Parathyroid adenoma (tissue), 2 donors: ENCODE measurements around the gene INTS15.

Experiments used
- H2AFZ ChIP-seq: fragments of 300-600 bp; sonication (generic); one replicate; pipeline ENCODE4 v1.7.0; 2017; ENCODE audit warnings: antibody characterized with exemption, mild to moderate bottlenecking
- H3K27ac ChIP-seq: fragments of 300-600 bp; sonication (generic); one replicate; pipeline ENCODE4 v1.7.0; 2017
- H3K27me3 ChIP-seq: fragments of 300-600 bp; sonication (generic); one replicate; pipeline ENCODE4 v1.7.0; 2017; ENCODE audit warnings: low read length; ENCODE audit not compliant: control insufficient read depth, insufficient read depth
- H3K36me3 ChIP-seq: fragments of 300-600 bp; sonication (generic); one replicate; pipeline ENCODE4 v1.7.0; 2017; ENCODE audit warnings: low read length; ENCODE audit not compliant: control insufficient read depth, insufficient read depth
- H3K4me1 ChIP-seq: fragments of 300-600 bp; sonication (generic); one replicate; pipeline ENCODE4 v1.7.0; 2017; ENCODE audit warnings: control low read depth
- H3K4me2 ChIP-seq: fragments of 300-600 bp; sonication (generic); one replicate; pipeline ENCODE4 v1.7.0; 2017; ENCODE audit warnings: low read length
- H3K4me3 ChIP-seq: fragments of 300-600 bp; sonication (generic); one replicate; pipeline ENCODE4 v1.7.0; 2017; ENCODE audit warnings: low read depth, low read length
- H3K79me2 ChIP-seq: fragments of 300-600 bp; sonication (generic); one replicate; pipeline ENCODE4 v1.7.0; 2017; ENCODE audit warnings: control low read depth
- H3K9ac ChIP-seq: fragments of 300-600 bp; sonication (generic); one replicate; pipeline ENCODE4 v1.7.0; 2017; ENCODE audit warnings: mild to moderate bottlenecking
- H3K9me3 ChIP-seq: fragments of 300-600 bp; sonication (generic); one replicate; pipeline ENCODE4 v1.7.0; 2017; ENCODE audit warnings: low read length; ENCODE audit not compliant: control insufficient read depth
- TF ChIP-seq, protein P1 (sequence below): fragments of 300-600 bp; sonication (generic); IDR thresholded peaks from one replicate; pipeline ENCODE4 v1.7.0; 2017; ENCODE audit warnings: antibody characterized with exemption, mild to moderate bottlenecking
- donor health status: primary hyperparathyroidism.

INTS15 gene

DNA sequence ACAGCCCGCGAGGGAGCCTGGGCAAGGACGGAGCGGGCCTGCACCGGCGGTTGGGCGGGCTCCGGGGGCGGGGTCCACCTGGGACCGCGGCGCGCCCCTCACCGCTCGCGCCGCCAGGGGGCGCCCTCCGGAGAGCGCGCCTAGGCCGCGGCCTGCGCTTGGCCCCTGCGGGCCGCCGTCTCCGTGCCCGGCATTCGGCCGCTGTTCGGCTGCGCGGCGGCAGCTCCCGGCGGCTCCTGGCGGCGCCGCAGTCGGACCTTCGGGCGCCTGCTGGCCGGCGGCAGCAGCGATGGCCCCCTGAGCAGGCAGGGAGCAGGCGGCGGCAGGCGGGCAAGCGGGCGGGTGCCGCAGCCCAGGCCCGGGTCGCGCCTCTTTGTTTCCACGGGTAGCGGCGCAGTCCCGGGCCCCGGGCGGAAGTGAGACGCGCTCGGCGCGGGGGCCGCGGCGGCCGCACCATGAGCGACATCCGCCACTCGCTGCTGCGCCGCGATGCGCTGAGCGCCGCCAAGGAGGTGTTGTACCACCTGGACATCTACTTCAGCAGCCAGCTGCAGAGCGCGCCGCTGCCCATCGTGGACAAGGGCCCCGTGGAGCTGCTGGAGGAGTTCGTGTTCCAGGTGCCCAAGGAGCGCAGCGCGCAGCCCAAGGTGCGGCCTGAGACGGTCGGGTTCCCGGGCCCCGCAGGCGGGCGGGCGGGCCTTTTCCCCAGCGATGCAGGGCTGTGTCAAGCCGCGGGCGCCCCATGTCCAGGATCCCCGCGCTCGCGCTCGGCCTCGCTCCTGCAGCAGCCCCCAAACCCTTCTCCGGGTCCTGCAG, at the start of gene INTS15:
INTS15 (plus strand) TSS at position 193 of the 816 bp plus-strand sequence; CDS start at position 456, 263 bp downstream.
- Histone ChIP-seq H3K9ac (no peak within 1 kb of the TSS), H3K9me3 (no peaks in the 10 kb centered on the region), H3K4me3 (peak within 1 kb of the TSS; percentile 89), H3K4me2 (peak within 1 kb of the TSS; percentile 100), H3K79me2 (peaks cover 3% of the 10 kb centered on the region), H3K36me3 (no peaks in the 10 kb centered on the region), H3K27ac (peak within 1 kb of the TSS; percentile 45), H3K4me1 (peaks cover 3% of the 10 kb centered on the region), H2AFZ (peak within 1 kb of the TSS; percentile 92), H3K27me3 (no peaks in the 10 kb centered on the region)
- TF ChIP-seq, protein P1, sequence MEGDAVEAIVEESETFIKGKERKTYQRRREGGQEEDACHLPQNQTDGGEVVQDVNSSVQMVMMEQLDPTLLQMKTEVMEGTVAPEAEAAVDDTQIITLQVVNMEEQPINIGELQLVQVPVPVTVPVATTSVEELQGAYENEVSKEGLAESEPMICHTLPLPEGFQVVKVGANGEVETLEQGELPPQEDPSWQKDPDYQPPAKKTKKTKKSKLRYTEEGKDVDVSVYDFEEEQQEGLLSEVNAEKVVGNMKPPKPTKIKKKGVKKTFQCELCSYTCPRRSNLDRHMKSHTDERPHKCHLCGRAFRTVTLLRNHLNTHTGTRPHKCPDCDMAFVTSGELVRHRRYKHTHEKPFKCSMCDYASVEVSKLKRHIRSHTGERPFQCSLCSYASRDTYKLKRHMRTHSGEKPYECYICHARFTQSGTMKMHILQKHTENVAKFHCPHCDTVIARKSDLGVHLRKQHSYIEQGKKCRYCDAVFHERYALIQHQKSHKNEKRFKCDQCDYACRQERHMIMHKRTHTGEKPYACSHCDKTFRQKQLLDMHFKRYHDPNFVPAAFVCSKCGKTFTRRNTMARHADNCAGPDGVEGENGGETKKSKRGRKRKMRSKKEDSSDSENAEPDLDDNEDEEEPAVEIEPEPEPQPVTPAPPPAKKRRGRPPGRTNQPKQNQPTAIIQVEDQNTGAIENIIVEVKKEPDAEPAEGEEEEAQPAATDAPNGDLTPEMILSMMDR: peak; percentile 51

DNA sequence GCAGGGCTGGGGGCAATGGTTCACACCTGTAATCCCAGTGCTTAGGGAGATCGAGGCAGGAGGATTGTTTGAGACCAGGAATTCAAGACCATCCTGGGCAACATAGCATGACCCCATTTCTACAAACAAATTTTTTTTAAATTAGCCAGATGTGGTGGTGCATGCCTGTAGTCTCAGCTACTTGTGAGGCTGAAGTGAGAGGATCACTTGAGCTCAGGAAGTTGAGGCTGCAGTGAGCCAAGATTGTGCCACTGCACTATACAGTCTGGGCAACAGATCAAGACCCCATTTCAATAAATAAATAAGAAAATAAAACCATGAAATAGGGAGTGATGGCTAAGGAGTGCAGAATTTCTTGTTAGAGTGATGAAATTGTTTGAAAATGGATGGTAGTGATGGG, 47.5 kb upstream of the INTS15 start:
- Histone ChIP-seq H3K4me1 (no peaks in the 10 kb centered on the region), H3K36me3 (no peaks in the 10 kb centered on the region), H3K79me2 (no peaks in the 10 kb centered on the region), H3K4me2 (no peak overlapping the region), H3K9me3 (no peaks in the 10 kb centered on the region), H3K27ac (no peak overlapping the region), H2AFZ (no peak overlapping the region), H3K4me3 (no peak overlapping the region), H3K9ac (no peak overlapping the region), H3K27me3 (no peaks in the 10 kb centered on the region)
- TF ChIP-seq, protein P1: no peak

DNA sequence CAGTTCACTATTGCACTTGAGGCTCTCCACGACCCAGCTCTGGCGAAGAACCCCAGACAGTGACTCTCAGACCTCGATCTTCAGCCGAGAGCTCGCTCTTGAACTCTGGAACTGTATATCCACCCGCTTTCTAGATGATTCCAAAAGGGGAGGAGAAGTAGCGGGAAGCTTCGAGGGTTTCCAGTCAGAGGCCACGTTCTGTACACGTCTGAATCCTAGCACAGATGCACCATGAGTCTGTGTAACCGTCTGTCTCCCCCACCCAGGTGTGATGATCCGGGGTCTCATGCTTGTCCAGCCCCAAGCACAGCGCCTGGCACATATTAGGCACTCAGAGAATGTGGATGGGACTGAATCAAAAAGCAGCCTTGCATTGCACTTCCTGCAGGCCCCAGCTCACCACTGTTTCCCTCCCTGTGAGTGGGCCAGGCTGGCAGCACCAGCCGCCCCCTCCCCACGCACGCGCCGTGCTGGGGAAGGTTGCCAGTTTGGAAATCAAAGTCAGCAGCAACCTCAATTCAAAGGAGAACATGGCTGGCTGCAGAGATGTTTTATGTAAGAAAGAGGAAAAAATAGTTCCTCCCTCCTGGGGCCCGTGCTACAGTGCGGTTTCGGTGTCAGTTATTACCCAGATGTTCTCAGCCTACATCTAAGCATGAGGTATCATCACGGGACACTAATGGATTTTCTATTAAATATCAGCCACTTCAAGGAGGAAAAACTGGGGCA, 44.3 kb upstream of the INTS15 start:
- Histone ChIP-seq H3K27ac (no peak overlapping the region), H3K27me3 (no peaks in the 10 kb centered on the region)

DNA sequence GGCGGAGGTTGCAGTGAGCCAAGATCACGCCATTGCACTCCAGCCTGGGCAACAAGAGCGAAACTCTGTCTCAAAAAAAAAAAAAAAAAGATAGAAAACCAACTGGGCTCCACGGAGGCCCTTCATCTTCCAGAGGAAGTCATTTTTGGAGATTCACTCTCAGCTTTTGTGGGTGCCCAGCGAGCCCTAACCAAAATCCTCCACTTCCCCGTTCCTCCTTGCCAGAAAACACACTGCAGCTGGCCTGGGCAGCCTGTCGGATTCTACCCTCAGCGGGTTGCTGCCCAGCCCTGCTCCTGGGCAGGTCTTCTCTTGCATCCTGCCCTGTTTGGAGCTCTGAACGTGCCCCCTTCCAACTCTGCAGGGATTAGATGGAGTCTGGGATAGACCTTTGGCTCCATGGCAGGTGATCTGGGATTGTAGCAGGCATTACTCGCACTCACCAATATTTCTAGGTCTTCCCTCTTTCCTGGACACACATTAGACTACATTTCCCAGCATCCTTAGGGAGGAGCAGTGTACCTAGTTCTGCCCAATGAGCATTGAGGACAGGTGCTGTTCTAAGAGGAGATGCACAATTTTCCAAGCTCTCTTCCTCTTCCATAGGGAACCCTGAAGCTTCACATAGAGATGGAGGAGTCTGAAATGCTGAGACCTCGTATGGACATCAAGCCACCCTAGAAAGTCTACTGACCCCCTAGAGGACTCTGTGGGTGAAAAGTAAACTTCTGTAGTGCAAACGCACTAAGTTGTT, 43.1 kb upstream of the INTS15 start:
- TF ChIP-seq, protein P1: no peak
- Histone ChIP-seq H3K36me3 (no peaks in the 10 kb centered on the region), H3K9ac (no peak overlapping the region), H2AFZ (no peak overlapping the region), H3K9me3 (no peaks in the 10 kb centered on the region), H3K4me1 (no peaks in the 10 kb centered on the region), H3K4me2 (no peak overlapping the region), H3K27me3 (no peaks in the 10 kb centered on the region), H3K4me3 (no peak overlapping the region), H3K27ac (no peak overlapping the region), H3K79me2 (no peaks in the 10 kb centered on the region)

More for the DNA sequence above, 44.3 kb upstream of the INTS15 start:
- Histone ChIP-seq H3K4me1 (no peaks in the 10 kb centered on the region), H3K79me2 (no peaks in the 10 kb centered on the region), H3K9me3 (no peaks in the 10 kb centered on the region), H3K4me3 (no peak overlapping the region), H3K9ac (no peak overlapping the region), H3K4me2 (no peak overlapping the region), H3K36me3 (no peaks in the 10 kb centered on the region), H2AFZ (no peak overlapping the region)
- TF ChIP-seq, protein P1: no peak
